GM20000 (cell line): ENCODE measurements around the gene CDC34.

ENCODE experiments used
- DNase-seq: peaks from one replicate; pipeline ENCODE4 v3.0.0; 2012; ENCODE audit warnings: low spot score
- CTCF ChIP-seq: IDR thresholded peaks from 2 replicates; pipeline ENCODE4 v1.5.1; 2012; ENCODE audit warnings: mild to moderate bottlenecking, control low read depth; ENCODE audit errors: extremely low read depth, missing control alignments

CDC34 gene

GRCh38 chr19:498977-499623, 32.5 kb upstream of the CDC34 start:
- DNase-seq: no peak
- no peak for TF ChIP-seq CTCF

GRCh38 chr19:501646-502045, 29.9 kb upstream of the CDC34 start:
- no peak for DNase-seq
- no peak for TF ChIP-seq CTCF

- no peak for TF ChIP-seq CTCF
- DNase-seq: no peak
Observed at GRCh38 chr19:504616-505015, 26.9 kb upstream of the CDC34 start.

- peak; percentile 98 for DNase-seq
- TF ChIP-seq CTCF: peak; percentile 98
Observed at GRCh38 chr19:506404-507285, 24.9 kb upstream of the CDC34 start.

- no peak for TF ChIP-seq CTCF
- peak; percentile 89 for DNase-seq
Observed at GRCh38 chr19:507286-508203, 24.0 kb upstream of the CDC34 start, which contains the start of gene TPGS1. TSS of gene TPGS1 (plus strand) at chr19:507497. CDS start at chr19:507507, 10 bp downstream.

- no peak for DNase-seq
- TF ChIP-seq CTCF: no peak
Observed at GRCh38 chr19:508204-509150, 23.1 kb upstream of the CDC34 start.
